Measurements from ENCODE around the gene TRIM54.
A peak's percentile ranks its signal among the peaks of the same experiment; 100 is the strongest.
"Not testable (repeated sequence)": the region's sequence is repeated elsewhere in the genome, so short reads cannot be mapped to it uniquely, and the experiment has no call there.

TRIM54 gene

GRCh38 chr2:27316655-27317412, 34.6 kb downstream of the TRIM54 start:
- DNase-seq = no peak

GRCh38 chr2:27319839-27320238, 37.6 kb downstream of the TRIM54 start:
- DNase-seq = not testable (repeated sequence)

DNA sequence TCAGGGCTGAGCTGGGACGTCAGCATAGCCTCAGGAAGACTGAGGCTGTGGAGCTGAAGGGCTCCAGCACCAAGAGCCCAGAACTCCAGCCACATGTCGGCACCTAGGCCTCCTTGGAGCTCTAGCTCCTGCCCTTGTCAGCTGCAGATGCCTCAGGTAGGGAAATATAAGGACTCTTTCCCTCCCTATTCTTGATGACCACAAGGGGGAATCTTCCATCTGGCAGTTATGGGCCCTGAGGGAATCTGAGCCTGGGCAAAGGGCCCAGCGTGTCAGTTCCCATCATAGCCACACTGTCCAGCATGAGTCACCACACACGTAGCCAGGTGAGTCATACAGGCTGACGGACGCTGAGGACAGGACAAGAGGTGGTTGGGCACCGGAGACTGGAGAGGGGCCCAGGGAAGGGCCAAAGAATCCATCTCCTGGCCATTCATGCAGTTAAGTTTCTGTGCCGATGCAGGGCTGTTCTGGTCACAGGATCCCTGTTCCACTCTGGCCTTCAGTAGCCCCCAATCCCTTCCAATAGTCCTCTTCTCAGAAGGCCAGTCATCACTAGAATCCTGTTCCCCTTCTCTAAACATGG, 38.8 kb downstream of the TRIM54 start:
- DNase-seq = no peak

DNA sequence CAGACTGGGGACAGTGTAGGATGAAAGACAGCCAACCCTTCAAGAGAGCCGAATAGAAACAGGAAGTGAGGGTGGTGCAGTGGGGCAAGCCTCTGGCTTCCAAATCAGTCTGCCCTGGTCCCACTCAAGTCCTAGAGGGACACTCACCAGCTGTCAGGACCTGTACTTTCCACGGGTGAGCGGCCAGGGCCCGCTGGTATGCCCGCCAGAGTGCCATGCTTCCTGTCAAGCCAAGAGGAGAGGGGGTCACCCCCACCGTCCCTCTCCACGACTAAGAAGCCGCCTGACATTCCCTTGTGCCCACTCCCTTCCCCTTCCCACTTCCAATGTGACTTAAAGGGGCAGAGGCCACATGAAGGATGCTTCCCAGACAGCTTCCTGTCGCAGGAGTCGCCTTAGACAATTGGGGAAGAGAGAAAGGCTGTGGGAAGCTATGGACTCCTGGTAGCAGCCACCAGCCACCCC, 40.1 kb downstream of the TRIM54 start:
- DNase-seq = no peak

- peak; percentile 72 for DNase-seq
These were observed 40.8 kb downstream of the TRIM54 start, which contains the start of gene MPV17 for GRCh38 chr2:27322766-27323595. MPV17 (minus strand) TSS chr2:27323097; CDS start chr2:27322517, 580 bp downstream.

- DNase-seq = no peak
These were observed 41.5 kb downstream of the TRIM54 start for GRCh38 chr2:27323596-27324285.

- no peak for DNase-seq
These were observed 42.5 kb downstream of the TRIM54 start for GRCh38 chr2:27324720-27325119.

GRCh38 chr2:27335311-27335710, 53.1 kb downstream of the TRIM54 start:
- no peak for DNase-seq

- DNase-seq = no peak
These were observed 53.9 kb downstream of the TRIM54 start for GRCh38 chr2:27336173-27336572.

DNA sequence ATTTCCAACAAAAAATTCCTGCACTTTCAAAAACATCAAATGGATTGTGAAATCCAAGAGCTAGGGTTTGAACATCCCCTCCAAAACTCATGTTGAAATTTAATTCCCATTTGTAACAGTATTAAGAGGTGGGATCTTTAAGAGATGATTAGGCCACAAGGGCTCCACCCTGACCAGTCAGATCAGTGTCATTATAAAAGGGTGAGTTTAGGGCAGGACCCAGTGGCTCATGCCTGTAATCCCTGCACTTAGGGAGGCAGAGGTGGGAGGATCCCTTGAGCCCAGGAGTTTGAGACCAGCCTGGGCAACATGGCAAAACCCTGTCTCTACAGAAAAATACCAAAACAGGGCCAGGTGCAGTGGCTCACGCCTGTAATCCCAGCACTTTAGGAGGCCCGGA, 65.4 kb downstream of the TRIM54 start:
- DNase-seq = no peak

DNA sequence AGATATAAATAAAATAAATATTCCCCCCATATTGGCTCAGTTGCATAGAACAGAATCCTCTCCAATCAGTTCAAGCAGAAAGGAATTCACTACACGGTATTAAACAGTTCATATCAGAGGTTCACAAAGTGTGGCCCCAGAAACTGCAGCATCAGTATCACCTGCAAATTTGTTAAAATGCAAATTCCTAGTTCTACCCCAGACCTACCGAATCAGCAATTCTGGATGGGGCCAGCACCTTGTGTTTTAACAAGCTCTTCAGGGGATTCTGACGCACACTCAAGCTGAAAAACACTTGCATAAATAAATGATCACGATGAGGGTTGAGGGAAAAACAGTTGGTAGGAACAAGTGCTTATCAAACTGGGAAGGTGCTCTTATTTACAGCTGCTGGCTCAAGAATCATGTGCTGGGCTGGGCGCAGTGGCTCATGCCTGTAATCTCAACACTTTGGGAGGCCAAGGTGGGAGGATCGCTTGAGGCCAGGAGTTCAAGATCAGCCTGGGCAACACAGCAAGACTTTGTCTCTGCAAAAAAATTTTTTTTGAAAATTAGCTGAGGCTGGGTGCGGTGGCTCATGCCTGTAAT, 68.0 kb downstream of the TRIM54 start:
- DNase-seq = no peak

GRCh38 chr2:27351802-27352598, 69.8 kb downstream of the TRIM54 start:
- no peak for DNase-seq

- not testable (repeated sequence) for DNase-seq
These were observed 71.1 kb downstream of the TRIM54 start for GRCh38 chr2:27353386-27353761.

DNA sequence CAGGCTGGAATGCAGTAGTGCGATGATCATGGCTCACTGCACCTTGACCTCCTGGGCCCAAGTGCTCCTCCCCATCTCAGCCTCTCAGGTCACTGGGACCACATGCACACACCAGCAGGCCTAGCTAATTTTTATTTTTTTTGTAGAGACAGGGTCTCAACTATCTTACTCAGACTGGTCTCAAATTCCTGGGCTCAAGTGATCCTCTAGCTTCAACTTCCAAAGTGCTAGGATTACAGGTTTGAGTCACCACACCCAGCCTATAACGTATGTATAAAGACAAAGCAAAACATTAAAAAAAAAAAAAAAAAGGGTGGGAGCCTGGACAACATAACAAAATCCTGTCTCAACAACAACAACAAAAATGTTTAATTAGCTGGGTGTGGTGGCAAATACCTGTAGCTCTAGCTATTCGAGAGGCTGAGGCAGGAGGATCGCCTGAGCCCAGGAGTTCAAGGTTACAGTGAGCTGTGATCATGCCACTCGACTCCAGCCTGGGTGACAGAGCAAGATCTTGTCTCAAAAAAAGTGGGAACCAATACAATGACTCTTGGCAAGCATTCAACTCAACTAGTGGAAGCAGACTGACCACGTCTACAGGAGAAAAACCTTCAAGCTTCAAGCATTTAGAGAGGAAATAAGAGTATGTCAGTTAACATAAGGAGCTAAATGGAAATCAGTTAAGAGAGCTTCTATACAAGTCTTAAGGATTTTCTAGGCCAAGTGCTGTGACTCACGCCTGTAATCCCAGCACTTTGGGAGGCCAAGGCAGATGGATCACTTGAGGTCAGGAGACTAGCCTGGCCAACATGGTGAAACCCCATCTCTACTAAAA, 71.8 kb downstream of the TRIM54 start:
- DNase-seq = no peak

GRCh38 chr2:27354597-27354927, 72.3 kb downstream of the TRIM54 start:
- no peak for DNase-seq

DNA sequence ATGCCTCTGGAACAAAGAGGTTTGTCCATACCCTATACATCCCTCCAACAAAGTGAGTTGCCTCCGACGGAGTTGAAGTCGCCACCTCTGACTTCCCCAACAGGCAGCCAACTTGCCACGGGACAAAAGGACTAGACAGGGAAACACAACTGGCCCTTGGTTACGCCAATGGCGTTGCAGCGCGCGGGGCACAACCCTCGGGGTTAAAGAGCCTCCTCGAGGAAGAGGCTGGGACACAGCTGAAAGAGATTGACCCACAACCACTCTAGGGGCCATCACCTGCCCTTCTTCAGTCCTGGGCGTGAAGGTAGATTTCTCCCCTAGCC, 73.8 kb downstream of the TRIM54 start:
- DNase-seq = no peak

- DNase-seq = peak; percentile 95
These were observed 74.4 kb downstream of the TRIM54 start, which contains the start of gene GTF3C2 for GRCh38 chr2:27356382-27357181. GTF3C2 (minus strand) TSS chr2:27356764; CDS start chr2:27343554, 13,210 bp downstream.

Data from NCI-H526 treated with DMSO at 0.1 percent for 48 hours (cell line).